ENCODE measurements around the gene ANKDD1B.

DNA sequence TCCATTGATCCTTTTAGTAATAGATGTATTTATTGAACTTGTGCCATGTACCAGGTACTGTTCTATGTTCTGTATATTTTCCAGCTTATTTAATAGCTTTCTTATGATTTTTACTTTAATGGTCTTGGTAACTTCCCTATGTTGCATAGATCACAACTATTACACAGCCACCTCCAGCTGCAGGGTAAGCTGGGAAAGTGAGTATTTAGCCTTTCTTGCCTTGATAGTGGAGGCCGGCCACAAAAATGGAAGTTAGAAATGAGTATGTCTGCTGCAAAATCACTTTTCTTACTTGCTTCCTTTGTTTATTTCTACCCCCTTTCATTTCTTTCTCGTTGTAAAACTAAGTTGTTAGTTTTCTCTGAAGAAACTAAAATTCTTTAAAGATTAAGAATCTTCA is 43.1 kb upstream of the ANKDD1B start:
- TF ChIP-seq, protein P1, sequence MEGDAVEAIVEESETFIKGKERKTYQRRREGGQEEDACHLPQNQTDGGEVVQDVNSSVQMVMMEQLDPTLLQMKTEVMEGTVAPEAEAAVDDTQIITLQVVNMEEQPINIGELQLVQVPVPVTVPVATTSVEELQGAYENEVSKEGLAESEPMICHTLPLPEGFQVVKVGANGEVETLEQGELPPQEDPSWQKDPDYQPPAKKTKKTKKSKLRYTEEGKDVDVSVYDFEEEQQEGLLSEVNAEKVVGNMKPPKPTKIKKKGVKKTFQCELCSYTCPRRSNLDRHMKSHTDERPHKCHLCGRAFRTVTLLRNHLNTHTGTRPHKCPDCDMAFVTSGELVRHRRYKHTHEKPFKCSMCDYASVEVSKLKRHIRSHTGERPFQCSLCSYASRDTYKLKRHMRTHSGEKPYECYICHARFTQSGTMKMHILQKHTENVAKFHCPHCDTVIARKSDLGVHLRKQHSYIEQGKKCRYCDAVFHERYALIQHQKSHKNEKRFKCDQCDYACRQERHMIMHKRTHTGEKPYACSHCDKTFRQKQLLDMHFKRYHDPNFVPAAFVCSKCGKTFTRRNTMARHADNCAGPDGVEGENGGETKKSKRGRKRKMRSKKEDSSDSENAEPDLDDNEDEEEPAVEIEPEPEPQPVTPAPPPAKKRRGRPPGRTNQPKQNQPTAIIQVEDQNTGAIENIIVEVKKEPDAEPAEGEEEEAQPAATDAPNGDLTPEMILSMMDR (conservative IDR thresholded peaks at IDR 0.05): no peak
- TF ChIP-seq ZFX (IDR thresholded peaks at IDR 0.05): no peak

Measured in C4-2B (cell line).